ENCODE data around the gene CRLF1.

Gene CRLF1

GRCh38 chr19:18559685-18560084 is 46.9 kb downstream of the CRLF1 start:
- Histone ChIP-seq H3K4me1 (ENCODE audit: insufficient read depth, low read length, severe bottlenecking) (peaks cover 25% of the 10 kb centered on the region), H3K27ac (ENCODE audit: low read depth, low read length, poor library complexity, severe bottlenecking) (no peak overlapping the region), H3K27me3 (ENCODE audit: insufficient read depth, low read length) (no peaks in the 10 kb centered on the region), H3K36me3 (ENCODE audit: insufficient read depth, low read length) (peaks cover 30% of the 10 kb centered on the region), H3K9me2 (ENCODE audit: low read depth, low read length) (no peaks in the 10 kb centered on the region), H2AFZ (ENCODE audit: low read length) (no peak overlapping the region), H3F3A (ENCODE audit: insufficient read depth, low read length) (no peaks in the 10 kb centered on the region), H3K4me3 (ENCODE audit: low read depth, low read length, poor library complexity, severe bottlenecking) (peak overlapping the region; percentile 82), H3K79me2 (ENCODE audit: insufficient read depth, low read length) (peaks cover 13% of the 10 kb centered on the region), H3K9me3 (ENCODE audit: low read length) (no peaks in the 10 kb centered on the region), H3K4me2 (ENCODE audit: low read length) (peak overlapping the region; percentile 97), H3K9ac (ENCODE audit: low read length) (peak overlapping the region; percentile 37; the same call in 1 of the 2 replicates), H4K20me1 (ENCODE audit: insufficient read depth, low read length) (no peaks in the 10 kb centered on the region)
- TF ChIP-seq CTCF (IDR thresholded peaks at IDR 0.05; ENCODE audit: low read length) (no peak), EZH2 (IDR thresholded peaks at IDR 0.05; ENCODE audit: borderline replicate concordance, low read length) (no peak)

- H3K4me3 ChIP-seq (ENCODE audit: low read depth, low read length, poor library complexity, severe bottlenecking): peak overlapping the region; percentile 82
- peak overlapping the region; percentile 55 for H3K27ac ChIP-seq (ENCODE audit: low read depth, low read length, poor library complexity, severe bottlenecking)
- H3K9ac ChIP-seq (ENCODE audit: low read length): peak overlapping the region; percentile 91
- H3K4me1 ChIP-seq (ENCODE audit: insufficient read depth, low read length, severe bottlenecking): peaks cover 30% of the 10 kb centered on the region
- no peaks in the 10 kb centered on the region for H3K27me3 ChIP-seq (ENCODE audit: insufficient read depth, low read length)
- H2AFZ ChIP-seq (ENCODE audit: low read length): no peak overlapping the region
- no peaks in the 10 kb centered on the region for H3K9me3 ChIP-seq (ENCODE audit: low read length)
- H4K20me1 ChIP-seq (ENCODE audit: insufficient read depth, low read length): no peaks in the 10 kb centered on the region
- no peak for TF ChIP-seq EZH2 (IDR thresholded peaks at IDR 0.05; ENCODE audit: borderline replicate concordance, low read length)
- no peak for TF ChIP-seq CTCF (IDR thresholded peaks at IDR 0.05; ENCODE audit: low read length)
- H3K4me2 ChIP-seq (ENCODE audit: low read length): peak overlapping the region; percentile 97
- H3F3A ChIP-seq (ENCODE audit: insufficient read depth, low read length): no peaks in the 10 kb centered on the region
- H3K9me2 ChIP-seq (ENCODE audit: low read depth, low read length): no peaks in the 10 kb centered on the region
- H3K36me3 ChIP-seq (ENCODE audit: insufficient read depth, low read length): peaks cover 19% of the 10 kb centered on the region
- H3K79me2 ChIP-seq (ENCODE audit: insufficient read depth, low read length): peaks cover 13% of the 10 kb centered on the region
Observed at GRCh38 chr19:18558604-18559003, 48.0 kb downstream of the CRLF1 start.

- Histone ChIP-seq H4K20me1 (ENCODE audit: insufficient read depth, low read length) (no peaks in the 10 kb centered on the region), H3K36me3 (ENCODE audit: insufficient read depth, low read length) (peaks cover 17% of the 10 kb centered on the region), H3K9me2 (ENCODE audit: low read depth, low read length) (no peaks in the 10 kb centered on the region), H3K9ac (ENCODE audit: low read length) (peak overlapping the region; percentile 91), H3K79me2 (ENCODE audit: insufficient read depth, low read length) (peaks cover 13% of the 10 kb centered on the region), H3K4me3 (ENCODE audit: low read depth, low read length, poor library complexity, severe bottlenecking) (peak overlapping the region; percentile 82), H3K27ac (ENCODE audit: low read depth, low read length, poor library complexity, severe bottlenecking) (peak overlapping the region; percentile 55), H2AFZ (ENCODE audit: low read length) (no peak overlapping the region), H3K9me3 (ENCODE audit: low read length) (no peaks in the 10 kb centered on the region), H3K4me2 (ENCODE audit: low read length) (peak overlapping the region; percentile 97), H3F3A (ENCODE audit: insufficient read depth, low read length) (no peaks in the 10 kb centered on the region), H3K4me1 (ENCODE audit: insufficient read depth, low read length, severe bottlenecking) (peaks cover 35% of the 10 kb centered on the region), H3K27me3 (ENCODE audit: insufficient read depth, low read length) (no peaks in the 10 kb centered on the region)
- no peak for TF ChIP-seq CTCF (IDR thresholded peaks at IDR 0.05; ENCODE audit: low read length)
Observed at GRCh38 chr19:18558202-18558555, 48.4 kb downstream of the CRLF1 start.

Measured in OCI-LY1 (cell line).